SK-N-MC (cell line): Measurements from ENCODE around the gene NUBPL.

ENCODE experiments used
- EZH2 ChIP-seq: fragments of 200-600 bp; sonication (generic); IDR thresholded peaks from one replicate; pipeline ENCODE4 v1.6.1; 2017; ENCODE audit warnings: antibody characterized with exemption
- FOXP2 ChIP-seq: optimal IDR thresholded peaks from 2 replicates; pipeline ENCODE3; 2011; ENCODE audit warnings: mild to moderate bottlenecking, moderate library complexity; ENCODE audit not compliant: insufficient read depth; ENCODE audit errors: extremely low read length, control extremely low read depth
- POLR2AphosphoS5 ChIP-seq: IDR thresholded peaks from 2 replicates; pipeline ENCODE4 v1.6.1; 2012; ENCODE audit warnings: mild to moderate bottlenecking, low read depth, low read length, borderline replicate concordance

DNA sequence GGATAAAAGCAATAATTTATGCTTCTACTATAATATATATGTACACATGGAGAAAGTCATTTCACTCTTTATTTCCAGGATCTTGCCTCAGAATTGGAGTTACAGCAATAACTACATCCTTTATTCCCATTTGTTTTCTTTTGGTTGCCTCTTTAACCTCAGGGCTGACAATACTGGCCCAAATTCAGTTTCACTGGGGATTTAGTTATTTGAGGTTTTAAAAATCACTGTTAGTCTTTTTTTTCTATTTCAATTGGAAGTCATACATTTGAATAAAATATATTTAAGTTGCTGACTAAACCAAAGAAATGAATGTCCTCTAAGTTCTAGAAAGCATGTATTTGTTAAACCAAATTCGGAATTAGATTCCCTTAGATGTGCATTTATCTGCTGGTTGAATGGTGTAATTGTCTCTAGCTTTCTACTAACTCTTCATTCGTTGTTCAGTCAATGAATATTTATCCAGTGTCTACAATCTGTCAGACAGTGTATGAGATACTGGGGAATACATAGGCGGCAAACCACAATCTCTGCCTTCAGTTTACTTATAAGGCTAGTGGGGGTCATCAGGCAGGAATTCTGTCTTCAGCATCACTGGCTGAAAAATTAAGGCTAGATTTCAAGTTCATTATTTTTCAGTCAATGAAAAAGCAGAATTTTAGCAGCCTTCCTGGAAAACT is 325.1 kb downstream of the NUBPL start:
- TF ChIP-seq POLR2AphosphoS5 (no peak), EZH2 (no peak), FOXP2 (no peak)
